ENCODE results near the gene TTC3. TPM values are rescaled to one million over a fixed set of nuclear protein-coding genes. Genes with fewer than 3 reads are reported as not detected.

TTC3 gene
- total and polyA plus RNA-seq, 2 of the 13 experiments (the other 11 are each of a cell fraction or from before 2014, with no cell fraction given), result 55.7 to 108 TPM

- TF ChIP-seq ZNF639 (CRISPR knock-in tag; conservative IDR thresholded peaks at IDR 0.05), result peak; percentile 79; the same call in 1 of the 2 replicates
- TF ChIP-seq ZNF20 (CRISPR knock-in tag; IDR thresholded peaks at IDR 0.05), result peak; percentile 15; the same call in 1 of the 2 replicates
- peak; percentile 36; the same call in 1 of the 2 replicates for TF ChIP-seq KDM3A (CRISPR knock-in tag; IDR thresholded peaks at IDR 0.05; ENCODE audit: low read depth)
- peak; percentile 32; the same call in 1 of the 2 replicates for TF ChIP-seq ZNF160 (CRISPR knock-in tag; IDR thresholded peaks at IDR 0.05)
- TF ChIP-seq MAF1 (CRISPR knock-in tag; IDR thresholded peaks at IDR 0.05; ENCODE audit: borderline replicate concordance), result peak; percentile 88
- TF ChIP-seq ZNF800 (CRISPR knock-in tag; IDR thresholded peaks at IDR 0.05), result peak; percentile 62; the same call in 1 of the 2 replicates
- TF ChIP-seq ZNF547 (CRISPR knock-in tag; IDR thresholded peaks at IDR 0.05), result no peak
- TF ChIP-seq CBX1 (IDR thresholded peaks at IDR 0.05; ENCODE audit: low read depth), result peak; percentile 14
- TF ChIP-seq ZBTB37 (CRISPR knock-in tag; IDR thresholded peaks at IDR 0.05), result no peak
- TF ChIP-seq ZBED4 (CRISPR knock-in tag; IDR thresholded peaks at IDR 0.05; ENCODE audit: borderline replicate concordance), result peak; percentile 25; the same call in 1 of the 2 replicates
- peak; percentile 36 for TF ChIP-seq FOSL2 (CRISPR knock-in tag; IDR thresholded peaks at IDR 0.05)
- TF ChIP-seq ZKSCAN8 (CRISPR knock-in tag; IDR thresholded peaks at IDR 0.05; ENCODE audit: borderline replicate concordance), result peak; percentile 55; the same call in 1 of the 2 replicates
- 0 out of 2 replicates have a peak, but pooled peaks have one; percentile 28 for TF ChIP-seq CSRNP2 (CRISPR knock-in tag; conservative IDR thresholded peaks at IDR 0.05; ENCODE audit: low read depth)
- TF ChIP-seq PTBP1 (IDR thresholded peaks at IDR 0.05; ENCODE audit: low read depth, low read length, poor library complexity, severe bottlenecking), result peak; percentile 64
- peak; percentile 70; the same call in 1 of the 2 replicates for TF ChIP-seq ZBTB1 (CRISPR knock-in tag; IDR thresholded peaks at IDR 0.05; ENCODE audit: borderline replicate concordance)
- peak; percentile 72; the same call in 1 of the 2 replicates for TF ChIP-seq REL (CRISPR knock-in tag; conservative IDR thresholded peaks at IDR 0.05)
- 0 out of 2 replicates have a peak, but pooled peaks have one; percentile 52 for TF ChIP-seq NFE2L1 (CRISPR knock-in tag; IDR thresholded peaks at IDR 0.05; ENCODE audit: borderline replicate concordance)
- peak; percentile 64 for TF ChIP-seq DR1 (CRISPR knock-in tag; IDR thresholded peaks at IDR 0.05)
These were observed 623 bp upstream of the TTC3 start (continued) for GRCh38 chr21:37072274-37072987.

Data from HepG2 (cell line).